GM18520 (cell line): ENCODE results near the gene ITGA6.
"Not testable (repeated sequence)": the region's sequence is repeated elsewhere in the genome, so short reads cannot be mapped to it uniquely, and the experiment has no call there.

Experiments used
- ATAC-seq: cut with Tn5 transposase; IDR thresholded peaks from one replicate; pipeline ENCODE4 v1.9.1; 2021; ENCODE audit not compliant: unreplicated experiment

The ITGA6 gene

DNA sequence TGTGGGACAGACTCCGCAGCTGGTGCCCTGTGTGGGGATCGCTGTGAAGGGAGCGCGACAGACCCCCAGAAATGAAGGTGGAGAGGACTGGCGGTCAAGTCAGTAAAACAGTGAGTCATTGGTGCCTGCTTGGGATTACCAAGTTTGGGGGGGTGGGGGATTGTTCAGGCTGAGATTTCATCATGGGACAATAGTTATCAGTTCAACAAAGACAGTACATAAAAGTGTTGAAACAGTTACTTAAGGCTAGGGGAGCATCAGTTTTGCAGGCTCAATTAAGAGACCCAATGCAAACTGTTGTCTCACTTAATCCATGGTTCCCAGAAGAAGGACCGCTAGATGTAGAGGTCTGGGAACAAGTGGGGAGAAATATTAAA is 86.1 kb downstream of the ITGA6 start:
- ATAC-seq, result no peak

DNA sequence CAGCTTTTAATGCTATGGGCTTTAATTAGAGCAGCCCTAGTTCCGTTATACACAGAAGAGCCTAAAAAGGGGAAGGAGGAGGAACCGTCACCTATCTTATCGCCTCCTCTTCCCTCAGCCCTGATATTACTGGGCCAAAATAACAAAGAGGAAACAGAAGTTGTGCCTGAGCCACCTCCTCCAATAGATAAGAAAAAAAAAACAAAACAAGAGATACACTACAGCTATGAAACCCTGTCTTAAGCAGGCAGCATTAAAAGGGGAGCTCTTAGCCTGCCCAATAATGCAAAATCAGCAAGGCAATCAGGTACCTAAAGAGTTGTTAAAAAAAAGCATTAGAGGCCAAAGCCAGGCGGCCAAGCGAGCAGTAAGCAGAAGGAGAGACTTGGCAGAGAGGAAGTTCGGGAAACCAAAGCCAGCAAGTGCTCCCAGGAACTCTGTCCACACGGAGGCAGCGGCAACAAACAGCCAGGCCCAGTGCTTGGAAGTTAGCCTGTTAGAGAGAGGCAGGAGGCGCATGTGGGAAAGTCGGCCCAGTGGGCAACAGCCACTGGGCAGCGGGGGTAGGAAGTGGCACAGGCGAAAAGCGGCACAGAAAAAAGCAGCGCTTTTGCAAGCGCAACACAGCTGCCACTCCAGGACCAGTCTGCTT is 86.7 kb downstream of the ITGA6 start:
- ATAC-seq, result no peak

DNA sequence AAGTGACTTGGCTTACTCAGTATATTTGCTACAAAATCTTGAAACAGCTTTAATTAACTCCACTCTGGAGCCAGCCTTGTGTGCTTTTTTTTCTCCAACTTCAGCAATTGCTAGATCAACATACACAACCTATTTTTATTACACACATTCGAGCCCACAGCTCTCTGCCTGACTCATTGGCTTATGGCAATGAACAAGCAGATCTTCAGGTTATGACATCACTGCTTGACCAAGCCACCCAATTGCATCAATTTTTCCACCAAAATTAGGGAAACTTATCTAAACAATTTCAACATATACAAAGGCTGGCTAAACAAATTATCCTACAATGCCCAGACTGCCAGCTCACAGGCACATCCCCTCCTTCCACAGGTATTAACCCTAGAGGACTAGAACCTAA is 88.9 kb downstream of the ITGA6 start:
- no peak for ATAC-seq

DNA sequence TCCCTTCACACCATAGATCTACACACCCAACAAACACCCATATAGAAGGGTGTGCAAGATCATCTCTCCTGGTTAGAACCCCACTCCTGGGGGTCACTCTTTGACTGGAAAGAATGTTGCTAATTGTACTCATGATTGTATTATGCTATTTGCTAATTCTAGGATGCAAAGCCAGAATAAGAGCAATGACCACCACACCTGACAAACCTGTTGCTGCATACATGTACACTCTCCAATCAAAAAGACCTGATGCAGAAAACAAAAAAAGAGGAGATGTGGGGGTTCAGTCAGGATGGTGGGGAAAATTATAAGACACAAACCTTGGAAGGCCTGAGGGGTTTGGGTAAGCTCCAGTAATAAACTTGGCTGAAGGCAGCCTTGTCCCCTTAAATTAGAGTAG is 91.6 kb downstream of the ITGA6 start:
- ATAC-seq, result no peak

DNA sequence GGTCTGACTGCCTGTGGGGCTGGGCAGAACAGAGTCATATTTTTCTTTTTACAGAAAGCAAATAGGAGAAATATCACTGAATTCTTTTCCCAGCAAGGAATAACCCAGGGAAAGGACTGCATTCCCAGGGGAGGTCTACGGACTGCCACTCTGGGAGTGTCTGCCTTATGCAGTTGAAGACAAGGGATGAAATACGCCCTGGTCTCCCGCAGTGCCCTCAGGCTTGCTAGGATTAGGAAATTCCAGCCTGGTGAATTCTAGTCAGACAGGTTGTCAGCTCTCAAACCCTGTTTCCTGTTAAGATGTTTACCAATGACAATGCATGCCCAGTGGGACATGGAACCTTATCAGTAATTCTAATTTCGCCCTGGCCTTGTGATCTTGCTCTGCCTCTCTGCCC is 98.2 kb downstream of the ITGA6 start:
- ATAC-seq, result no peak

DNA sequence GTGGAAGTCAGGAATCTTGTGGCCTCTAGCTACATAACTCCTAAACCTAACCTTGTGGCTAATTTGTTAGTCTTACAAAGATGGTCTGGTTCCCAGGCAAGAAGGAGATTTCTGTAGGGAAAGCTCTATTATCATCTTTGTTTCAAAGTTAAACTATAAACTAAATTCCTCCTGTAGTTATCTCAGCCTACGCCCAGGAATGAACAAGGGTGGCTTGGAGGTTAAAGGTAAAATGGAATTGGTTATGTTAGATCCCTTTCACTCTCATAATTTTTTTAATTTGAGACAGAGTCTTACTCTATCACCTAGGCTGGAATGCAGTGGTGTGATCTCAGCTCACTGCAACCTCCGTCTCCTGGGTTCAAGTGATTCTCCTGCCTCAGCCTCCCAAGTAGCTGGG is 103.9 kb downstream of the ITGA6 start:
- ATAC-seq, result no peak

DNA sequence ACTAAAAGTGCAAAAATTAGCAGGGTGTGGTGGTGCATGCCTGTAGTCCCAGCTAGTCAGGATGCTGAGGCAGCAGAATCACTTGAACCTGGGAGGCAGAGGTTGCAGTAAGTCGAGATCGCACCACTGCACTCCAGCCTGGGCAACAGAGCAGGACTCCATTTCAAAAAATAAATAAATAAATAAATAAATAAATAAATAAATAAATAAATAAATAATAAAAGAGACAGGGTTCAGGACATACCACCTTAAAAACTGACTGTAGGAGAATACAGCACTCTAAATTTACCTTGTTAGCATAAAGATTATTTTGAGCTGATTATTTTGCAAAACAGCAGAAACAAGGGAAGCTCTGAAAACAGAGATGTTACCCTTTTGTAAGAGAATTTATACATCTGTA is 105.1 kb downstream of the ITGA6 start:
- ATAC-seq, result not testable (repeated sequence)

DNA sequence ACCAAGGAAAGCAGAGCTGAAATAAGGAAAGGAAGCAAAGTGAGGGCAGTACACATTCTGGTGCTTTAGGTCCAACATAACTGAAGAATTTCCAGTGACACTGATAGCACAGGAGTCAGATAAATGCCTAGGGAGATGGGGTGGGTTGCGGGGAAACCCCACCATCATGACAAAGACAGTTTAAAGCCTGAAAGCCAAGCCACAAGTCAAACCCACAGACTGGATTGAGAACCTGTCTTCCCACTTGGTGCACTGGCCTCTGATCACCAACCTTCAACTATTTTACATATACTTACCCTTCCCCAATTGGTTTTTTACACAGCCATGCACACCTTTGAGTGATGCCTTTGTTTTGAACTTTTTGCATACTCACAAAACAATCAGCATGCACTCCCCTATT is 106.3 kb downstream of the ITGA6 start:
- no peak for ATAC-seq

DNA sequence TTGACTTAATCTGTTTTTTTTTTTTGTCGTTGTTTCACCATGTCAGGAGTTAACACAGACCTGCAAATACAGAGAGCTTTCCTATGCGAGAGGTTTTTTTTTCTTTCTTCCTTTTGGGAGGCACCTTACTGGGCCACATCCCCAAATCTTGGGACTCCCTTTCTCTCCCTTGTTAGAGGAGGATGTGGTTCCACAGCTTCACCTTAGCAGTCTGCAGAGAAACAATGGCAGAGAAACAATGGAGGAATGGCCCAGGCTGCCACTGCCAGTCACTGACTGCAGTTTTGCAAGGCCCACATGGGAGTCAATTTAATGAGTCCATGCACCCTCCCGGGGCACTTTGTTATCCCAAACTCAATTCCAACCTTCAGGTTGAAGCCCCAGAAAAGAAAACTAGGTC is 107.7 kb downstream of the ITGA6 start:
- no peak for ATAC-seq

DNA sequence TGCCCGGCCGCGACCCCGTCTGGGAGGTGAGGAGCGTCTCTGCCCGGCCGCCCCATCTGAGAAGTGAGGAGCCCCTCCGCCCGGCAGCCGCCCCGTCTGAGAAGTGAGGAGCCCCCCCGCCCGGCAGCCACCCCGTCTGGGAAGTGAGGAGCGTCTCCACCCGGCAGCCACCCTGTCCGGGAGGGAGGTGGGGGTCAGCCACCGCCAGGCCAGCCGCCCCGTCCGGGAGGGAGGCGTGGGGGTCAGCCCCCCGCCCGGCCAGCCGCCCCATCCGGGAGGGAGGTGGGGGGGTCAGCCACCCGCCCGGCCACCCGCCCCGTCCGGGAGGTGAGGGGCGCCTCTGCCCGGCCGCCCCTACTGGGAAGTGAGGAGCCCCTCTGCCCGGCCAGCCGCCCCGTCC is 110.5 kb downstream of the ITGA6 start:
- not testable (repeated sequence) for ATAC-seq

DNA sequence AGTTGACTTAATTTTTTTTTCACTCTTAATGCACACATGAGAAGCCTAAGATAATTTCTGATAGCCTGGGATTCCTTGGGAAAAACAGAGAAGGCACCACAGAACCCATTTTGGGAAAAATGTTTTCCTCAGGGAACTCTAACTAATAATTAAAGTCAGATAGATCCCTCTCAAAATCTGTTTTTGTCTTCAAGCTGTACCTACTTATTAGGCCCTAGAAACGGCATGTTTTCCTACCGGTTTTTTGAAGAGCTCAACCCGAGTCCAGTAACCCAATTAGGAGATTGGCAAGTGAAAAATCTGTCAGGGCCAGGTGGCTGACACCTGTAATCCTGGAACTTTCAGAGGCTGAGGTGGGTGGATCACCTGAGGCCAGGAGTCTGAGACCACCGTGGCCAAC is 112.4 kb downstream of the ITGA6 start:
- no peak for ATAC-seq

DNA sequence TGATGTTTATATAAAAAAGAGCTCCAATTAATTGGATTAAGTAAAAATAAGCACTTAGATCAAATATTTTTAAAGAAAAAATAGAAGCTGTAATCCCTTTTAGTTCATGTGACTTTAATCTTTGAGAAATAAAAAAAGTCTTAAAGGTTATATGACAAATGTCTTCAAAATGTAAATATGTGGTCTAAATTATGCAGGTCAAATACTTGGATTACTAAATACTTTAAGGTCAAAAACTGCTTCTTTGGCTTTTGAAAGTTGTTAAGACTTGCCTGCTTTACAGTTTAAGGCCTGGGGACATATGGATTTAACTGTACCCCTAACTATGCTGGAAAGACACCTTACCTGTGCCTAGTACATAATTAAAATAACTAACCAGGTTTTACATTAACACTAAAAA is 113.0 kb downstream of the ITGA6 start:
- ATAC-seq, result no peak

DNA sequence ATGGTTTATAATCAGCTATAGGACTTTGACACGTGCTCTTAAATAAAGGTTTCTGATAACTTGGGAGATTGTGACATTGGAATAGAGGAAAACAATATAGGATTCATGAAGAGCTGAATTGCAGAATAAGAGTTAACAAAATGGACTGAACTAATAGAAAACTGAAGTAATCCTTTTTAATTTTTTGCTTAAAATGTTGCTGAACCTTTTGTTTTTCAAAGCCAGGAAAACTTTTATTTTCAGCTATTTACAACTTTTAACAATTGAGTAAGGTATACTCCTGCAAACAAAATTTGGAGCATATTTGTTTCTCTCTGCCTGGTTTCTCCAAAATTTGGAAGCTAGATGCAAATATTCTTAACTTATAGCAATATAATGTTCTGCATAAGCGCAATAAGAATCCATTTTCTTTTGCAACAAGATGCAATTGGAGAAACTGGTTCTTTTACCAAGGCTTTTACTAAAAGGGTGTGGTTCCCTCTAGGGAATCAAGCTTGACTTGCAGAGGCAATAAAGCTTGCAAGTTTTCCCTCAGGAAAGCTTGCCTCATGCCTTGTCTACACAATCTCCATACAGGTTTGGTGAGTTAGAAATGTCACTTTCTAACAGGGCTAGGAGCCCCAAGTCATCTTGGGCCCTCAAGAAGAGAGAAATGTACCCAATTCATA is 118.2 kb downstream of the ITGA6 start:
- no peak for ATAC-seq

DNA sequence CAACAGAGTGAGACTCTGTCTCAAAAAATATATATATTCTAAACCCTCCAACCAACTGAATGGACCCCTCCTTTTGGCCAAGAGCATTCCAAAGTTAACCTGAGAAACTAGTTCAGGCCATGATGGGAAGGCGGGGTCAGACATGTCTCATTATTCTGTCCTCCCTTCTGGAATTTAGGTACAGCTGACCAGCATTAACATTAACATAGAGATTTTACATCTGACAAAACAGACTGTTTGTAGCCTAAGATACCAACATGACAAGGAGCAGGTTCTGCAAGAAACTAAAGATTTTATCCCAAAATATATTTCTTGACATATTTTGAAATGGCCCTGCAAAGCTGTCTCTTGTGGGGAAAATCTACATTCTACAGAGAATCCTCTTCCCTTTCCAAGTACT is 121.7 kb downstream of the ITGA6 start:
- ATAC-seq, result no peak

DNA sequence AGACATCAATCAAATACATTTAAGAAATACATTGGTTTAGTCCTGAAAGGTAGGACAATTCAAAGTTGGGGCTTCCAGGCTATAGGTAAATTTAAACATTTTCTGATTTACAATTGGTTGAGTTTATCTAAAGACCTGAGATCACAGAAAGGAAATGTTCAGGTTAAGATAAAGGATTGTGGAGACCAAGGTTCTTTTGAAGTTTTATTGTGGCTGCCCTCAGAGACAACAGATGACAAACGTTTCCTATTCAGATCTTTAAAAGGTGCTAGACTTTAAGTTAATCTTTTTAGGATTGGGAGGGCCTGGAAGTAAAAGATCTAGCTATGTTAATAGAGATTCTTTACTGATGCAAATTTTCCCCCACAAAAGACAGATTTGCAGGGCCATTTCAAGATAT is 122.4 kb downstream of the ITGA6 start:
- ATAC-seq, result not testable (repeated sequence)

DNA sequence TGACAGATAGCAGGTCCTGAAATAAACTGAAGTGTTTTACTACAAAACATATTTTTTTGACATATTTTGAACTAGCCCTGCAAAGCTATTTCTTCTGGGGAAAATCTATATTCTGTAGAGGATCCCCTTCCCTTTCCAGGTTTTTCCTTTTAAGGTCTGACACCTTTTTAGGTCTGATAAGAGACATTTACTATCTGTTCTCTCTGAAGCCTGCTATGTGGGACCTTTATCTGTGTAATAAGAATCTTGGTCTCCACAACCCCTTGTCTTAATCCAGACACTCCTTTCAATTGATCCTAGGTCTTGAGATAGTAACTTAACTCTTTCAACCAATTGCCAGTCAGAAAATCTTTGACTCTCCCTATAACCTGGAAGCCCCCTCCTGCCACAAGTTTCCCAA is 123.0 kb downstream of the ITGA6 start:
- no peak for ATAC-seq

DNA sequence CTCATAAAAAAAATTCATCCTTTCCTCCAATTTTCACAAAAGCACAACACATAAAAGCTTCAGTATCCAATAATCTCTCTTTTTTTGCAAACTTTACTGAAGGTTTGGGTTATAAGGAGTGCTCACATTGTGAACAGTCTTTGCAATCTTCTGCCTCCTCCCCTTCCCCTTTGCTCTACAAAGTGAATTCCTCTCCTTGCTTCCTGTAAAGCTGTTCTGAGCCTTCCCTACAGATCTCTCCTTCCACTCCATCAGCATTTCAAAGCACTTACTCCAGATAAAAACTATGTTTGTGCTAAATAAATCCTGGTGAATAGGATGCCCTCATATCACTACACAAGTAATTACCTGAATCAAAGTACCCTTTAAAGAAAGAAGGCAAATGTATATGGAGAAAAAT is 123.9 kb downstream of the ITGA6 start:
- no peak for ATAC-seq

DNA sequence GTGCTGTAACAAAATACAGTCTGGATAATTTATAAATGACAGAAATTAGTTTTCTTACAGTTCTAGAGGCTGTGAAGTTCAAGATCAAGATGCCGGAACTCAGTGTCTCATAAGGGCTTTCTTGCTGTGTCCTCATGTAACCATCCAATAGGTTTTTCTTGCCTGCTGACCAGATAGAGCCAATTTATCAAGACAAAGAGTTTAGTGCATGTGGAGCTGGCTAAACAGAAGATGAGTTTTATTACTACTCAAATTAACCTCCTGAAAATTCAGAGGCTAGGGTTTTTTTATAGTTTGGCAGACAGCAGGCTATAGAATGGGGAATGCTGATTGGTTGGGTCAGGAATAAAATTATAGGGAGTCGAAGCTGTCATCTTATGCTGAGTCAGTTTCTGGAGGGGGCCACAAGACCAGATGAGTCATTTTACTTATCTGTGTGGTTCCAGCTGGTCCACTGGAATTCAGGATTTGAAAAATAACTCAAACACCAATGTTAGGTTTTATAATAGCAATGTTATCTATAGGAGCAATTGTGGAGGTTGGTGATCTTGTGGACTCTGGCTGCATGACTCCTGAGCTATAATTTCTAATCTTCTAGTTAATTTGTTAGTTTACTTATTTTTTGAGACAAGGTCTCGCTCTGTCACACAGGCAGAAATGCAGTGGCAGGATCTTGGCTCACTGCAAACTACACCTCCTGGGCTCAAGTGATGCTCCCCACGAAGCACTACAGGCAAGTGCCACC is 125.3 kb downstream of the ITGA6 start:
- ATAC-seq, result no peak

DNA sequence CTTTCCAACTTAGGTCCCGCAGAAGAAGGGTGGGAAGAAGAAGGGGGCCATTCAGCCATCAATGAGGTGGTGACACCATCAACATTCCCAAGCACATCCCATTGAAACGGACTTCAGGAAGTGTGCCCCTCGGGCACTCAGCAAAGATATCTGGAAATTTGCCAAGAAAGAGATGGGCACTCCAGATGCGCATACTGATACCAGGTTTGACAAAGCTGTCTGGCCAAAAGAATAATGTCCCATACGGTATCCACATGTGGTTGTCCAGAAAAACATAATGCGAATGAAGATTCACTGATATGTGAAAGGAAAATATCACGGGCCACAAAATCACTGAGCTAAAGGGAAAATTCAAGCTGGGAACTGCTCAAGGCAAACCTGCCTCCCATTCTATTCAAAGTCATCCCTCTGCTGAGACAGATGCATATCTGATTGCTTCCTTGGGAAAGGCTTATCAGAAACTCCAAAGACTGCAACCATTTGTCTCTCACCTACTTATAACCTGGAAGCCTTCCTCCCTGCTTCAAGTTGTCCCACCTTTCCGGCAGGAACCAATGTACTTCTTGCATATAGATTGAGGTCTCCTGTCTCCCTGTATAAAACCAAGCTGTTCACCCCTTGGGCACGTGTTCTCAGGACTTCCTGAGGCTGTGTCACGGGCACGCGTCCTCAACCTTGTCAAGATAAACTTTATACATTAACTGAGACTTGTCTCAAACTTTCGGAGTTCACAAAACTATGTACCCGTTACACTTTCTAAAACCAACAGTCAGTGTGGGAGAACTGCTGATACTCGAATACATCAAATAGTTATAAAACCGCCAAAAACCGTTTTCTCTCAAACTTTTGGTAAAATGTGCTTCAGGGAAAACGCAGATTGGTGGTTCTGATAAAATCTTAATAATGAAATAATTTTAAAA is 127.2 kb downstream of the ITGA6 start:
- no peak for ATAC-seq

DNA sequence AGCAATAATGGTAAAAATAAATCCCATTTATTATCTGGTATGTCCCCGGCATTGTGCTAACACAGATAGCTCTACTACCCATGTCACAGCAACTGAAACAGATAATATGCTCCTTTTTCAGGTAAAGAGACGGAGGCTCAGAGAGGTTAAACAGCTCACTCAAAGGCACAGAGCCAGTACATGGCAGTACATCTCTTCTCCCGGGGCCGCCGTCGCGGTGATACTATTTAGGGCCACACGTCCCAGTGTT is 127.8 kb downstream of the ITGA6 start:
- no peak for ATAC-seq
